ENCODE measurements around the gene SOBP.

Gene SOBP

DNA sequence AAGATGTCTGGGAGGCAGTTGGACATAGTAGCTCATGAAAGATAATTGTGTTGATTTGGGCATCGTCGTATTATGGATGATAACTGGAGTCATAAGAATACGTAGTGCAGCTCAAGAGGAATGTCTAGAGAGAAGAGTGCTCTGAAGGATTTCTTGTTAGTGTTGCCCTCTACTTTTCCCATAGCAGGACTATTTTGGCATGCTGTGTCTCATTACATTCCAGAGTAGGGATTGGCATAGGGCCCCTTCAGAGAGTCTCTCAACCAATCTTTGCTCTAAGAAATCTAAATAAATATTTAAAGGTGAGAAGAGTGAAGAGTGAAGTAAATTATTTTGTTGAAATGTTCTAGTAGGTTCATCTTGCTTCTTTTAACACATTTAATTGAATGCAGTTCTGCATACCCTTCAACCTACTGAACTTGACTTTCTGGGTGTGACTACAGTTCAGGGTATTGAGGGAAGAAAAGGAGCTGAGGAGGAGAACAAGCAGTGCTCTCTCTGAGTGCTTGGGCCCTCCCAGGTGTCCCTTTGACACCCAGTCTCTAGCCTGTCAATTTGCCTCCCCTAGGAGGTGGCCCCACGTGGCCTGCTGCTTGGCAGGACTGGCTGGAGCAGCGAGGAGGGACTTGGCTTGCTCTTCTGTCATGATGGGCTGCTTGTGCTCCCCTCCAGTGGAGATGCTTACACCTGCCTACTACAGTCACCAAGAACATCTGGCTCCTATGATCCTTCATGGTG is 33.3 kb downstream of the SOBP start:
- no peak for DNase-seq

DNA sequence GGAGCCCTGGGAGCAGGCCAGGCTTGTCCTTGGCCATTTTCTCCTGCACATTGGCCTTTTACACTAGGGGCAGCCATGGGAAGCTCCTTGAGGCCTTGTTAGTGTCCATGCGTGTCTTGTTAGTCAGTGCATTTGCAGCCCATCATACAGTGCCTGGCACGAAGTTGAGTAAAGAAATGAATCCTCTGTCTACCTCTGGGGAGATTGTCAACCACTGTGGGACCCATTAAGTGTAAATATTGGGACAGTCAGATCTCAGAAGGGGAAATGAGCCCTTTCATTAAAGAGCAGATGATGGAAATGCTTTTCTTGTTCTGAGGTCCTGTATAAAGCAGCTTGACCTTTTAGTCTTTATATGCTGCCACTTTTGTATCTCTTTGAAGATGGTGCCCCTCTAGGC is 33.9 kb downstream of the SOBP start:
- DNase-seq: no peak

DNA sequence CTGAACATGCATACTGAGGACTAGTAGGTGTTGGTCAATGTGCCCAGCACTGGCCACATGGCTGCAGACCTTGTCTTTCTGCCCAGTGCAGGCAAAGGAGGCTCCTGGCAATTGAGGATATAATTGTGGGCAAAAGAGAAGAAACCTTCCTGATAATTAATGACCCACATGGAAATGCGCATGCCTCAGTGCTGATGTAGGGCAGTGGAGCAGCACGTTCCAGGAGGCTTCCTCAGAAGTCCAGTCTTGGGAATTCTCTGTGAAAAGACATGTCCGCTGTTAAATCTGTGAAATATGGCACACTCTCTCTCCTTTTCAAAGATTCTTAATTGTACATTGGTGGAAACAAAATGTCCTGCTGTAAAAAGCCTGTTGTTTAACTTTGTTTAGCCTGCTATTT is 34.7 kb downstream of the SOBP start:
- no peak for DNase-seq

DNA sequence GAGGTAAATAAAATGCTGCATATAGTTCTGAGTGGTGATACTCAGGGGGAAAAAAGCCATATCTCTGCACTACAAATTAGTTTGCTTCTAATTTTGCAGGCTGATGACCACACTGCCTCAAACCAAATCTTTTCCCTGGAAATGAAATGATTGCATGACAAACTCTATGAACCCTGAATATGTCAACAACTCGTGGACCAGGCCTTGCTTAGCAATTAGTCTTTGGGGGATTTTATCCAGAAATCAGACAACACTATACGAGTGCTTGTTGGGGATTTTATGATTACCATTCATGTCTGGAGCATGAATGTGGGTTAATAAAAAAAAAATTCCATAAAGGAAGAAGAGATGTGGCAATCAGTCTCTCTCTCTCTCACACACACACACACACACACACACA is 42.0 kb downstream of the SOBP start:
- no peak for DNase-seq

DNA sequence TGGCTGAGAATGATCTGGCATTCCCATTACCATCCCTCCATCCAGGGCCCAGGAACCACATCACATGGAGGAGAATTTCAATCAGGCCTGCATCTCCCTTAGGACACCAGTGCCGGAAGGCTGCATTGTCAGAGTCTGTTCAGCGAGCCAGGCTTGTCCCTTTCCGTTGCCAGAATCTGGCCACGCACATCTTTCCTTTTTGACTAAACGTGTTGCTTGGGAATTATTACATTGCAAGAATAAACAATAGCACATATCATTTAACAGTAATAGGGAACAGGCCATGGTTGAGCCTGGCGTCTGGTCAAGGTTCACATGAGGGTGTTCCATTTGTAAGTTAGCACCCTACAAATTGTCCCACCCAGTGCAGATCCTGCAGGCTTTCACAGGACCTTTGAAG is 42.8 kb downstream of the SOBP start:
- DNase-seq: no peak

DNA sequence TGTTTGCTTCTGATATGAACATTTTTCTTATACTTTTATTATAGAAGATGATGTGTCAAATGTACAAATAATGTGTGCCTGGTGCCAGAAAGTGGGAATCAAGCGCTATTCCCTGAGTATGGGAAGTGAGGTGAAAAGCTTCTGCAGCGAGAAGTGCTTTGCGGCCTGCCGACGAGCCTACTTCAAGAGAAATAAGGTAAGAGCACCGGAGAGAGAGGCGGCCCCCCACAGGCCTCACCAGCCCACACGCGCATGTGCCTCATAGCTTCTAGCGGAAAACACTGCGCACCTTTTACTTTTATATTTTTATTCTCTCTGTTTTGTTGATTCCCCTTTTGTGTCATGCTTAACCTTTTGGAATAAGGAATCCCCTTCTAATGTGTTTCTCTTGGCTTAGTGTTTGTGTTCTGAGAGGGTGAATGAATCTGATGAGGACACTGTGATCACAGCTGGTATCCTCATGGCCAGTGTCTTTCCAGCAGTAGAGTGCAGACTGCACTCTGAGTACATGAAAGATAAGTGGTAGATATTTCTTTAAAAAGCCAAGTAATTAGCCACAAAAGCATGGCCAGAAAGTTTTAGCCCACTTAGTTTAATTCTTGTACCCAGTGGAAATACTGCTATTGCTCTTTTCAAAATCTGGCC is 43.6 kb downstream of the SOBP start:
- DNase-seq: no peak

DNA sequence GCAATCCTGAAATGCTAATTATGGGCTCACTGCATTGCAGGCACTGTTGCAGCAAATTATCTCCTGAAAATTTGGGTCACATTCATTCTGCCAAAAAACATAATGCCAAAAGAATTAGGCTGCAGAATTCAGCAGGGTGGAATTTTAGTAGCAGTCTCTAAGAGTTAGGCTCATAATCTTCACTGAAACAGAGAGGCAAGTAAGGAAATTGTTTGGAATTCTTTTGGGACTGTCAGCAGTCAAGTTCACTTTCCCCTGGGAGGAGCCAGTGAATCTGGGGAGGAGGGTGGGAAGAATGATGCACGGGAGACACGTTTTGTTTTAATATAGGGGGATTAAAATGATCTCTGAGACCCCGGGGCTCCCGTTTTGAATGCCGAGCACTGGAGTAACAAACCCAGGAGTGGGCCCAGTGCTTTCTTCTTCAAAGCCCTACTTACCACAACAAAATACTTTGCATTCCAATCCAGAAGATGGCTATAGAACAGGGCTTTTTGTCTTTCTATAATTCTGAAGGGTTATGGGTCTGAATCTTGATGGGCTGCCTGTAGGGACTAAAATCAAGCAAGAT is 44.7 kb downstream of the SOBP start:
- no peak for DNase-seq

DNA sequence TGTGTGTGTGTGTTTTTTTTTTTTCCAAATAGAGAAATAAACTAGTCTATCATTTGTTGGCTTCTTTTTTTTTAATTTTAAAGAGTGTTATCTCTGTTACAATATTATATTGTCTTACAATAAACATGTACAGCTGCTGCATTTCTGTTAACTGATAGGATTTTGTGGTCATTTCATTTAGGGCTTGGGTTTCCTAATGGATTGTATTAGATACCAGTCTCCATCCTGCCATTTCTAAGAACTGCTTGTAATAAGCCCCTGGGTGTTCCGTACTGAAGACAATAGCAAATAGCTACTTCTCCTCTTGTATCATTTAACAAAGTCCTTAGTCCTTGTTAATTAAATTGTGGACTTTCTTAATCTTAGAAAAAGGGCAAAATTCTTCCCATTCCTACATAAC is 45.7 kb downstream of the SOBP start:
- DNase-seq: no peak

DNA sequence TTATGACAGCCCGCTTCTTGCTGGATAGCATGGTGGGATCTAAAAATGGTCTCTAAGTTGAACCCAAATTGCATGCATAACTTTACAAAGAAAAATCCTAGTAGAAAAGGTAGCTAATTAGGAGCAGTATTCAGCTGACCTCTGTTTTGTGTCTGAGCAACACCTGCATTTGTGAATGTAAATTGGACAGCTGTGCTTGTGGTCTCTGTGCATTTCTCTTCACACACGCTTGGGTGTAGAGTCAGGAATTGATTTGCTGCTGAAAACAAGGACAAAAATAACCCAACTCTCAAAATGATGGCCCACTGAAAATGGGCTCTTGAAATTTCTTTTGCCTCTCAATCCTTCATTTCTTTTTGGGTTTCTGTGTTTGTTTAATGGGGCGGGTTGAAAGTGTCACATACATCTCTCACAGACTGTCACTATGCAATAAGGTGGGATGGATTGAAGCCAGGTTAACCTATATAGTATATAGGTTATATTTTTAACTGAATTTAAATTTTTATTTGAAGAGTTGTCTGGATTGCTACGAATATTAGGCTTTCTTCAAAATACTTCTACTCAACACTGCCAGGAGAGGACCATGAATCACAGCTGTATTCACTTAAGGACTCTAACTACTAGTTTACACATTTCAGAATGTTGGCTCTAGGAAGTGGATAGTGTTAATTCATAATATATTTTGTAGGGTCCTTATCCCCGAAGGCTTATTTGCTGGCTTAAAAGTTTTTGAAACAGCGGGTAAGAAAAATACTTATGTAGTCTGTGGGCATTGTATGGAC is 46.5 kb downstream of the SOBP start:
- no peak for DNase-seq

DNA sequence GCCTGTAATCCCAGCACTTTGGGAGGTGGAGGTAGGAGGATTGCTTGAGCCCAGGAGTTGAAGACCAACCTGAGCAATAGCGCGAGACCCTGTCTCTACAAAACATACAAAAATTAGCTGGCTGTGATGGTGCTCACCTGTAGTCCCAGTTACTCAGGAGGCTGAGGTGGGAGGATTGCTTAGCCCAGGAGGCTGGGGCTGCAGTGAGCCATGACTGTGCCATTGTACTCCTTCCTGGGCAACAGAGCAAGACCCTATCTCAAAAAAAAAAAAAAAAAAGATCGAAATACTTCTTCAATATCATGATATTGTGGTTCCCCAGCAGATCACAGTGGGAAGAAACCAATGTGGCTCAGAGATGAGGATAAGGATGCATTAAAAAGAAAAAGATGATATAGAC is 47.6 kb downstream of the SOBP start:
- no peak for DNase-seq

DNA sequence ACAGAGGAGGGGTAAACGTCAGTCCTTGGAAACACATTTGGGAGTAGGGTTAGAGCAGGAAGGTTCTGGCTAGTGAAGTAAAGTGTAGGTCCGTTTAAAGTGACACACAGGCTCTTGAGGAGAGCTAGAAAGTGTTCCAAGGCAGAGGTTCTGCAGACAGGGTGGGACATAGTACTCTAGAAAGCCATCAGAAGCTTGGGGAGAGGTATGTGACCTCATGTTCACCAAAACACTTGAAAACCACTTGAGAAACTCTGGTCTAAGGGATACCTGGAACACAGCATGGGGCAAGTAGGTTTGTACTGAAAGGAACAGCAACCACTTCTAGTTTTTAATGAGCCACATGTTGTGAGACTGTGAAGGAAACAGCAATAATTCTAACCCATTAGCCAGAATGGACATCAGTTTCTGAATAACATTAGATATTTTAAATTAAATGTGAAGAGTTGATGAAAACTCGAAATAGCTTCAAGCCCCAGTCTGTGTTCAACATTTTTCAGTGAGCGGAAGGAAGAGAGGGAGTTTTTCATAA is 49.0 kb downstream of the SOBP start:
- no peak for DNase-seq

DNA sequence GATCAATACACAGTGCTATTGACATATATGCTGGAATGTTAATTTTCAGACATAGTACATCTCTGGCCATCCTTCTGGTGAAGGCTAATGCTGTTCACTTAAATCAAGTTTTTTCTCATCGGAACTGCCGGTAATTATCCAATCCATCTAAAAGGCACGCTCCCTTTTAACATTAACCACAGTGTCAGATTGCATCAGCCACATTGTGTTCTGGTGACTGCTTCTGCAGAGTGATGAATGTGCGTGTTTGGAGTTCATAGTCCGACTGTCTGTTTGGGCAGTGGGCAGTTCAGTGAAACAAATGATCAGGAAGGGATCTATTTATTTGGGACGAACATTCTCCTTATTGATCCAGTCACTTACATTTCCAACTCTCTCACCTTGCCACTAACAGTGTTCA is 49.5 kb downstream of the SOBP start:
- DNase-seq: no peak

DNA sequence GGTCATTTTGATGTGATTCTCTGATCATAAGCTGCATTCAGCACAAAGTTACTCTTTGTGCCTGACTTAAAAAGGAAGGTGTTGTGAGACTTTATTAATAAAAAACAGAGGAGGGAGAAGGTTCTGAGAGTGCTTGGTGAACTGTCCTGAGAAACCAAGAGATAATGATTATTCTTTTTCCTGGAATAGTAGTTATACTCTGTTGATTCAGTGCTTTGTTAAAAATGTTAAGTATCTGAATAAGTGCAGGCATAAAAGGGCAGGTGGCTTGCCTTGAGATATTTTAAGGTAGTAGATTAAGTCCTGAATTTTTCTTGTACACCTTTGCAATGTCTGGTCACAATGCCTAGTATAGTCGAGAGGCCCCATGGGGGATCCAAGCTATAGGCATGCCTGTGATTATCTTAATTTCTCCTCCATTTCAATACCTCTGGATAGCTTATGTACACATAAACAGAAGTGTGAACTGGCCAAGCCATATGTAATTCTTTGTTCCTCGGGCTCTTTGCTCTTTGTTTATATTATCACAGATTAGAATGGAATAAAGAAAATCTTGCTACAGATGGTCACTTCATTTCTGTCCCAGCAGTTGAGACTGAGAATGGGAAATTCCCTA is 50.0 kb downstream of the SOBP start:
- no peak for DNase-seq

DNA sequence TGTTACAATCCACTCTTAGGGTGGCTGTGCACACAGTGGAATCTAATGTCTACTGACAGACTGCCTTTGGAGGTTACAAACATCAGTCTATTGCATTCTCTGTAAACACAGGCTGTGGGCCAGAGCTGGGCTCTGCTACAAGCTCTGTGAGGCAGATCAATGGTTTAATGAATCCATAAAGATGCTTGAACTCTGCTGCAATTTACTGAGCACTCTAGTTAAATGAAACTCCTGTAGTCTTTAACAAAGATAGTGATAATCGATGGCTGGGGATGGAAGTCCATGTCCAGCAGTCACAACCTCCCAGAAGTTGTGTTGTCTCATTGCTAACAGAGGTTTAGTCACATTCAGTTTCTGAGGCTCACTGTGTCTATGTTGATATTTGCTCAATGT is 50.5 kb downstream of the SOBP start:
- DNase-seq: no peak

DNA sequence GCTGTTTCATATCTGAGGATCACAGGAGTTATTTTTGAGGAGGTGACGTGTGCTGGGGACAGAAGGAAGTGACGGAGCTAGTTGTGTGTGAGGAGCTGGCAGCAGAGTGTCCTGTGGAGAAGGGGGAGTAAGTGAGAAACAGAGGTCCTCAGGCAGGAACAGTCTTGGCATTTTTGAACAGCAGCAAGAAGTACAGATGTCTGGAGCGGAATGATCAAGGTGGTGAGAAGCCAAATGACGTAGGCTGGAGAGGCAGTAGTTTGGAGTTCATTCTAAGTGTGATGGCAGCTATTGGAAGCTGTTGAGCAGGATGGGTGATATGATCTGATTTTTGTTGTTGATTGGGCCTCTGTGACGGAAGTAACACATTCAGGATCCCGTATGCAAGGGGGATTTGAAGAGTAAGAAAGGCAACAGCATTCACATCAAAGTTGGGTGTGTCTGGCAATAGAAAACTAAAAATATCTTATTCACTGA is 52.3 kb downstream of the SOBP start:
- DNase-seq: no peak

DNA sequence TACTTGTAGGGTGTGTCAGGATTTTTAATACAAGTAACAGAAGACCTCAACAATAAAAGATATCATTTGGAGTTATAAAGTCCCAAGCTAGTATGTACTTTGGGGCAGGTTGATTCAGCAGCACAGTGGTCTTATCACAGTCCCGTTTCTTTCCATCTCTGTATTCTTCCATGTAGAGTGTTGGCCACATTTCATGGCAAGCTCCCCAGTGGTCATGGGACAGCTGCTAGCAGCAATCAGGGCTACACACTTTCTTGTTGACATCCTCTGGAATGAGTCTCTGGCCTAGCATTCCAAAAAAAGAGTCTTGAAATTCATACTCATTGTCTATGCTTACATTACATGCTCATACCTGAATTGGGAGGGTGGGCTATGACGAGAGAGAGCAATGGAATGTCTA is 53.2 kb downstream of the SOBP start:
- no peak for DNase-seq

DNA sequence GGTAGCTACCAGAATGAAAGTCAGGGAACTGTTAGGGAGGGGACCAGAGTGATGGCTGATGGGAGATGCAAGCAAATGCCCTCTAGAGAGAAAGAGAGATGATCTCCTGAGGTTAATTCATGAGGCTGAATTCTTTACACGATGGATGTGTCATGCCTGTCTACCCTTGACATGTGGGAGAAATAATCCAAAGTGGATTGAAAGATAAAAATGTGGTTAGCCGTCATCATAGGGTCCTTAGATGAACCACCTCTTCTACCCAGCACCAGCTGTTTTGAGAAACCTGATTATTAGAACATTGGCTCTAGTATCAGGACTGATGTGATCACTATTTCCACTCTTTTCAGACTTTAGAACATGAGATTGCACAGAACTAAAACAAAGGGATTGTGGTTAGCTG is 53.6 kb downstream of the SOBP start:
- no peak for DNase-seq

DNA sequence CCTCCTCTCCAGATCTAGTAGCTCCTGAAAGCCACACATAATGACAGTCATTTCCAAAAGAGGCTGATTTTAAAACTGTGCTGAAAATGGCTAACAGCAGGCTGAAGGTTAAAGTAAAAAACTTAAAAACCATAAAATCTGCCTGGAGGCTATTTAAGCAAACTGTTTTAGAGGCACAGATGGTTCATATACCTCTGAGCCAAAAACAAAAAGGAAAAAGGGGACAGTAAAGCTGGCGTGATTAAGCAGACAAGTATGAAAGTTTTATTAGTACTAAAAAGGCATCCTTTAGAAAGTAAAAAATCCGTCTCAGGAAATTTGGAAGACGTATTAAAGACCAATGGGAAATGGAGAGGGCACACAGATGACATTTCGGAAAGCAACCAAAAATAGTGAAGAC is 55.8 kb downstream of the SOBP start:
- no peak for DNase-seq

DNA sequence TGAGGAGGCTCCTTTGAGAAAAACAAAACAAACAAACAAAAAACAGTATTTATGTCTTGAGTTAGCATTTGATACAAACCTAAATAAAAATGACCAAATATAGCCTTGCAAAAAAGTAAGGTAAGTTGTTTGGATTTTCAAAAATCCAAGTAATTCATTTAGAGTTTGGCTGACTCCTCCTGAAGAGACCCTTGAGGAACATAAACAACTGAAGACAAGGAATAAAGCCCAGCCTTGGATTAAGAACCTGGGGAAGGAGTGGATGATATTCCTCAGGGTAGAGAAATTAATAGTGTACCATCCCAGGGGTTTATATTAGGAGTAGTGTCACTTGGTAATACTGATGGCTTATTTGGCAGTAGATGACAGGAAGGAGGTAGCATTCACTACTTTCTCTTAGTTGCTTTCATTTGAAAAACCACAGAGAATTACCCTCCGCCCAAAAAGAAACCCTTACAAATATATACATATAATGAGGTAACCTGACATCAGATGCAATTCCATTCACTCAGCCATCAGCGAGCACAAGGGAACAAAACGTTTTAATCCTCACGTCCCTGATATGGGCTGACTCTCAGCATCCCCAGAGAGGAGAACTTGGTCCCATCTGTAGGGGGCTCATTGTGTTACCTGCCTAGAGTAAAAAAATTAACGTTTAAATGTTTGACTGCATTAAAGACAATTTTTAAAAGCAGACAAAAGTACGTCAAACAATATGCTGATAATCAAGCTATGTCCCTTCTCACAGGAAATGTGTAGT is 57.0 kb downstream of the SOBP start:
- no peak for DNase-seq

DNA sequence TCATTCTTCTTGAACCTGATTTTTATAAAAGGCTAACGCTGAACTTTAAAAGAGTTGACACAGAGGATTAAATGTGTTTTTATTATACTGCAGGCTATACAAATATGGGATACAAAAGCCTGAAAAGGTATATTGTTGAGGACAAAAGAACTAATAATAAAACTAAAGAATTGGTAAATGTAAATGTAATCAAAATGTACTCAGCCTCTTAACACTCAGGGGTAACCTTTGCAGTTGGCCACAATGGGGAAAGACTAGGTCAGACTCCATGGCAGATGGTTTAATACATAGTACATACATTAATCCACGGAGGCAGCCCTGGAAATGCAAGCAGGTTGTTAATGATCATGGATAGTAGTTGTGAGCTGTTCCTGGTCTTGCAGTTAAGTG is 57.5 kb downstream of the SOBP start:
- no peak for DNase-seq

DNA sequence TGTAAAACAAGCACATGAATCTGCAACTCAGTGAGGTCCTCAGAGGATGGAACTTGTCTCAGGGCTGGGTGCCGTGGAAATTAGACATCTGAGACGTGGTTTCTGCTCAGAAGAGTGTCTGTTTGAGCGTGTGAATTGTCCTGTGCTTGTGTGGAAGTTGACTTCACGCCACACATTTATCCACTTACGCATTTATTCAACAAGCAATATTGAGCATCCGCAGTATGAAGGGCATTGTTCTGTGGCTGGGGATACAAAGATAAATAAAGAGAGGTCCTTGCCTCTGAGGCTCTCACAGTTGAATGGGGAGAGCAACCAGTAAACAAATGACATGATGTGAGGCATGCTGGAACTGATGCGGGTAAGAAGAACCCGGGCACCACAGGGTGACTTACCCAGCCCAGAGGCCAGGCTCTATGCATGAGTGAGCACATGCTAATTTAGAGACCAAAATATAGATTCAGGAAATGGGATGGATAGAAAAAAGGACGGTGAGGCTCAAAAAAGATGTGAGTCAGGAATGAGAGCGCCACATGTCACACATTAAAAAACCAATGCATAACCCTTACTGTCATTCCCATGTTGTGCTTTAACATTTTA is 60.4 kb downstream of the SOBP start:
- DNase-seq: no peak

DNA sequence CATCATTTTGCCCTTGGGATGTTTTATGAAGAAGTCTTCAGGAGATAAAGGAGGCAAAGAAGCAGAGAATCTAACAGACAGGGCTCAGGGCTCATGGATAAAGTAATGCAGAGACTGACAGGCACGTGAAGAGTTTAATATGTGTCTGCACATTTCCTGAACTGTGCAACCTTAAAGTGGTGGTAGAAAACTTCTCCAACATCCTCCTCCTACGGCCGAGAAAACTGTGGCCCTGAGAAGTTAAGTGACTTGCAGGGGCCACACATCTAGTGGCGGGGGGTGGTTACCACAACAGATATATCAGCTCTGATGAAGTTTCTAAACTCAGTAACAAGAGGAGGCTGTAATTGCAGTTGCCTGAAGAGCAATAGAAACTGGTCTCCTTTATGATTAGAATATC is 61.0 kb downstream of the SOBP start:
- no peak for DNase-seq
